IPS-18c (cell line): ENCODE results near the gene ZNF597.

ENCODE experiments used
- H3K4me3 ChIP-seq: 2 replicates; pipeline ENCODE4 v1.7.0; 2013; ENCODE audit warnings: low read depth, mild to moderate bottlenecking, low read length, moderate library complexity; ENCODE audit not compliant: insufficient read depth
- H3K9me3 ChIP-seq: one replicate; pipeline ENCODE4 v1.6.1; 2013; ENCODE audit warnings: mild to moderate bottlenecking, low read length, moderate library complexity; ENCODE audit not compliant: control insufficient read depth, insufficient read depth

The ZNF597 gene

GRCh38 chr16:3443108-3444031 lies at the start of gene ZNF597, which contains the start of gene NAA60:
ZNF597 (minus strand) TSS chr16:3443504; CDS start chr16:3443153, 351 bp downstream.
NAA60 (plus strand) TSS chr16:3443680; CDS start chr16:3476228, 32,548 bp downstream.
- Histone ChIP-seq H3K4me3 (peak within 1 kb of the TSS; percentile 69), H3K9me3 (no peaks in the 10 kb centered on the region)

DNA sequence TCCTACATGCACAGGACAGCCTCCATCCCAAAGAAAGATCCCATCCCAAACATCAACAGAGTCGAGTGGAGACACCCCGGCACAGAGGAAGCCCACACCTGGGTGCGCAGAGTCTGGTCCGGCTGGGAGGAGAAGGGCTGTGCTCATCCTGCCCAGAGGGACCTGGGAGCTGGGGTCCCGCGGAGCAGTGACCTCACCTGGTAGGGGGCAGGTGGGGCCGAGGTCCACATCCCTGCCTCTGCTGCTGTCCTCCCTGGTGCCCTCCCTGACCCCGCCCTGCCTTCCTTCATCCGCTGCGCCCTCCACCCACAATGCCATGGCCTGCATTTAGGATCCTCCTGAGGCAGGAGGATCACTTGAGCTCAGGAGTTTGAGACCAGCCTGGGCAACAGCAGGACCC lies 49.1 kb upstream of the ZNF597 start:
- H3K9me3 ChIP-seq: no peaks in the 10 kb centered on the region
- no peak overlapping the region for H3K4me3 ChIP-seq

DNA sequence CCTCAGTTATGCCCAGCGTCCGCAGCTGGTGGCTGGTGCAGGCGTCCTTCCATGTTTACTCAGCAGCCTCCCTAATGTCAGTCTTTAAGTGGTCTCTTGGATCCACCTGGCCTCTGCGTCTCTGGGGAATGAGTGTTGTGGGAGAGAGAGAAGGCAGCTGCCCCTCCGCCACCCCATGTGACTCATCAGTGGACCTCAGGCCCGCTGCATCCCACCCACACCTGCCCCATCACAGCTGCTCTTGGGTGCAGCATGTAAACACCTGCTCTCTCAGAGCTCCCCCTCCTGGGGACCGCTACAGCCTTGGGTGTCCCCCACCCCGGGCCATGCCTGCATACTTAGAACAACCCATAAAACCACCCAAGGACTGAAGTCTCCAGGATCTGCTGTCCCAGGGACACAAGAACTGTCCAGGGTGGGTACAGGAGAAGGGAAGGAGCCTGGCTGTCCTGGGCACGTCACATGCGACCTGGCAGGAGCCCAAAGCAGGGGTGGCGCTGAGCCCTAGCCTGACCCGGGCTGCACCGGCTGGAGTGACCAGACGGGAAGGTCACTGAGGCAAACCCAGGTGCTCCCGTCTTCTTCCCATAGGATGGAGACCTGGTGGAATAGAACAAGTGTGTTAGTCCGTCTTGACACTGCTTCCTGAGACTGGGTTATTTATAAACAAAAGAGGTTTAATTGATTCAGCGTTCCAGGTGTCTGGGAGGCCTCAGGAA lies 47.8 kb upstream of the ZNF597 start:
- Histone ChIP-seq H3K9me3 (no peaks in the 10 kb centered on the region), H3K4me3 (no peak overlapping the region)

DNA sequence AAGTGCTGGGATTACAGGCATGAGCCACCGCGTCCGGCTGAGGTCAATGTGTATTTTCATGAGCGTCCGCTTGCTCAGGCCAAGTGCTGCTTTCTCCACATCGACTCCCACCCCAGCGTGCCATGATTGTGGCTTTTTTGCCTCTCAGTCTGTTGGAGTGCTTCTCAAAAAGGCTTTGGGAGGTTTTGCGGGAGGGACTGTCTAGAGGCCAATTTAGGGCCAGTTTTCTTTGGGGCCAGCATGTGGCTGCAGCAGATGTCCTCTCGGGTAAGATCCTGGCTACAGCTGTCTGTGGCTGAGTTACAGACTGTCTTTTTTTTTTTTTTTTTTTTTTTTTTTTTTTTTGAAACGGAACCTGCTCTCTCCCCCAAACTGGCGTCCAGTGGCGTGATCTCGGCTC lies 45.5 kb upstream of the ZNF597 start:
- no peak overlapping the region for H3K4me3 ChIP-seq
- H3K9me3 ChIP-seq: no peaks in the 10 kb centered on the region

DNA sequence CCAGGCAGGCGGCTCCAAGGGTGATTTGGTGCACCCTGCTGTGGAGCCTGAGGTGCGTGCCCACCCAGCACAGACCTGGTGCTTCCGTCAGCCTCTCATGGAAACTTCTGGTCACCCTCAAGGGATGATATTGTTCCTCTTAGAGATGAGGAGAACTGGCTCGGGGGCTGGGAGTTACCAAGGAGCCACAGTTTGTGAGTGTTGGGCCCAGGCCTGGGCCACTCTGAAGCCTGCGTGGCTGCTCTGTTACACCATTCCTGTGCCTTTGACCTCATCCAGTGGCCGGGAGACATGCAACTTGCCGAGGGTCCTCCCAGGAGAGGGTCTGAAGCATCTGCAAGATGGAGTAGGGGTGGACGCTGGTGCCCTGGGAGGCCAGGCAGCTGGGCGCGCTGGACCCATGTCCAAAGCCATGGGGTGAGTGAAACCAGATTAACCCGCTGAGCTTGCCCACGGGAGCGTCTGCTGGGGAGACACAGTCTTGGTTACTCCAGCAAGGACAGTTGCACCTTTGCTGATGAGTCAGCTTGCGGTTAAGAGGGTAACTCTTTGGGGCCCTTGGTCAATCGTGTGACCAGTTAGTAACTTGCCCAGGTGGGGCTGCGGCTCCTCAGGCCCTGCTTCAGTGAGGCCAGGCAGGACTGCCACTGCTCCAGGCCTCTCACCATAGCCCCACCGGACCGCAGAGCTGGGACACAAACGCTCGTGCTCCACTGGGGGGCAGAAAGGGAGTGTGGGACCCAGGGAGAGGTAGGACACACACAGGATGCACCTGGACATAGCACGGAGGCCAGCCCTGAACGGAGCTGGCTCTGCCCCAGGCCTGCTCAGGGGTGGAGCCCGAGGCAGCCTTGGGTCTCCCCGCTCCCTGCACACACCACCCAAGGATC lies 44.5 kb upstream of the ZNF597 start:
- H3K4me3 ChIP-seq: no peak overlapping the region
- H3K9me3 ChIP-seq: peaks cover 2% of the 10 kb centered on the region

DNA sequence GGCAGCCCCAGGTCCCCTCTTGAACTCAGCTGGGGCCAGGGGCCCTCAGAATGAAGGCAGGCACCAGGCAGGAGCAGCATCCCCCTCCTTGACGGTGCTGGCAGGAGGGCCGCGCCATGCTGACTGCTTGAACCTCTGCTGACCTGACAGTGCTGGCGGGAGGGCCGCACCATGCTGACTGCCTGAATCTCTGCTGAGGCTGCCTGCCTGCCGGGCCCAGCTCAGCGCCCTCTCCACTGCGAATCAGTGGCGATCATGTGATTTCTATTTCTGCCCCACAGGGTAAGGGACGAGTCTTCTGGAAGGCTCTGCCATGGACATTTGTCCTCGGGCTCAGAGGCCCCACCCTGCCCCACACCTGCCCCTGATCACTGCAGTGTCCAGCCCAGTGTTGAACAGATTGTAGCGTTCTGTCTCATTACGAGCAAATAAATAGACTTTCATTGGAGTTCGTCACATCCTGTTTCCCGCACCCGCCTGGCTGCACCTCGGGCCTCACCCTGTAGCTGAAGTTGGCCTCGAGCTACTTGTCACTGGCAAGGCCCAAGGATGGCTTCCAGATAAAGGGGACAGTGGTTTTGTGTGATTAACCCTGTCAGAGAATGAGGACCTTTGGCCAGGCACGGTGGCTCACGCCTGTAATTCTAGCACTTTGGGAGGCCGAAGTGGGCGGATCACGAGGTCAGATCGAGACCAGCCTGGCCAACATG lies 43.4 kb upstream of the ZNF597 start:
- Histone ChIP-seq H3K9me3 (peaks cover 2% of the 10 kb centered on the region), H3K4me3 (no peak overlapping the region)

GRCh38 chr16:3485821-3486505 lies 42.7 kb upstream of the ZNF597 start:
- Histone ChIP-seq H3K9me3 (peaks cover 2% of the 10 kb centered on the region), H3K4me3 (no peak overlapping the region)

DNA sequence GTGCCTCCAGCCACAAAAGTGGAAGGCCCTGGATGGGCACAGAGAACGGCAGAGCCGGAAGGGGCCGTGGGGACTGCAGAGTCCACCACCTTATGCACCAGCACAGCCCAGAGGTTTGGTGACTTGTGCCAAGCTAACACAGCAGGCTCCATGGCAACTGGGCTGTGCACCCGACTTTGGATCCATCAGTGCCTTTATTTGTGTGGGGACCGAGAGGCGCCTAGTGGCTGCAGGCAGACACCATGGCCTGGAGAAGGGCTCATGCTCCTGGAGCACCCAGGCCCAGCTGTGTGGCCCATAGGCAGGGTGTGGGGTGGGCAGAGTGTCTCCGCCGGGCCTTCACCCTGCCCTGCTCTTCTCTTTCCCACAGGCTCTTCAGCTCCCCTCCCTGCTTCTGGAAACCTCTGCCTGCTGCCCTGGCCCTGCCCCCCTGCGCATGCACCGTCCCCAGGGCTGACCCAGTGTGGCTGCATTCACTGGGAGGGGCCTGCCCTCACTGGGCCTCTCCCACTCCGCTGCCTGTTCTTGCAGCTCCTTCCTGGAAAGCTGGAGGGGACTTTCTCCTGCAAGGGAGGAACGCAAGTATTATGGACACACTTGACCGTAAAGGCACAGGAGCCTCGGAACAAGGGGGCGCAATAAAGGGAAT lies 41.9 kb upstream of the ZNF597 start:
- Histone ChIP-seq H3K4me3 (no peak overlapping the region), H3K9me3 (peaks cover 2% of the 10 kb centered on the region)

DNA sequence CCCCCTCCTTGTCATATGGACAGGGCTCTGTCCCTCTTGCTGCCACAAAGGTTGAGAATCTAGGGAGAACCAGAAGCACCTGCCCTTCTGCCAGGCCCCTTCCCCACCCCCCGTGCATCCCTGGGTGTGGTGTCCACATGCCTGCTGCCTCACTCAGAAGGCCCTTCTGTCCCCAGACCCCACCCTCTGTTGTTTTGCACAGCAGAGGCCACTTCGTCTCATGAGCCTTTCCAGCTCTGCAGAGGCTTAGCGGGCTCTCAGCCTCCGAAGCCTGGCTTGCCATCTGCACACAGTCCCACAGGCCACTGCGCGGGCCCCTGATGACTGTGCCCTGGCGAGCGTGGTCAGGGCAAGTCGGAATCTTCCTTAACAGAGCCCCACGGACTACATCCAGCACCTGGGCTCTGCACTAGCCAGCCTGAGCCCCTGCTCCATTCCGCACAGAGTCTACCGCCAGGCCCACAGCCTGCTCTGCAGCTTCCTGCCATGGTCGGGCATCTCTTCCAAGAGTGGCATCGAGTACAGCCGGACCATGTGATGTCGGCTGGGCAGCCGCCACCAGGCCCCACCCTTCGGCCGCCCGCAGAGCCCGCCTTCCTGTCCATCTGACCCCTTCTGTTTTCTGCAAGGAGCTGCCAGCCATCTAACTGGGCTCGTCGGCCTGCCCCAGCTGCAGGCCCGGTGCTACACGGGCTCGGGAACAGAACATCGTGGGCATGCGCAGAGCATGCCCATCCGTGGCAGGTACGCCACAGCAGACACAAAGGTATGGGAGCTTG lies 41.2 kb upstream of the ZNF597 start:
- peaks cover 2% of the 10 kb centered on the region for H3K9me3 ChIP-seq
- H3K4me3 ChIP-seq: no peak overlapping the region

DNA sequence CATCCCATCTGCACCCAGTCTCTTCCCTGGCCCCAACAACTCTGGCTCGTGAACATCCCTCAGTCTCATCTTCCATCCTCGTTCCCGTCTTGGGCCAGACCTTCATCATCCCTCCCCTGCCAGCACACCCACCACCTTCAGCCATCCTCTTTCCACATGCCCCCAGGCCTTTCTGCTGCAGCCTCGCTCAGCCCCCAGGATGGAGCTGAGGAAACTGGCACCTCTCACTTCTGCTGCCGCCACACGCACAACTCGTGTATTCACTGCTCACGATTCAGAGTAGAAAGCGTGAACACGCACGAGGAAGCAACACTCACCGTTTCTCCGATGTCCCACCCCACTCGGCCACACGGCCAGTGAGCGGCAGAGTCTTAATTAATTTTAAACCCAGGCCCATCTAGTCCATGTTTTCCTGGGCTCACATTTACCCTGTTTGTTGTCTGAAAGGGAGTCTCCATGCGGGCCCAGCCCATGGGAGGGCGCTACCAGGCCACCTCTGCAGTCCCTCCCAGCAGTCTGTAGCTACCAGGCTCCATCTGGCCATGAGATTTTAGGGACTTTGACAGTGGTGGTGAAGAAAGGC lies 39.4 kb upstream of the ZNF597 start:
- H3K4me3 ChIP-seq: no peak overlapping the region
- peaks cover 2% of the 10 kb centered on the region for H3K9me3 ChIP-seq

- H3K4me3 ChIP-seq: no peak overlapping the region
- H3K9me3 ChIP-seq: peaks cover 2% of the 10 kb centered on the region
Measured at GRCh38 chr16:3481696-3482658, 38.7 kb upstream of the ZNF597 start.

GRCh38 chr16:3480901-3481695 lies 37.8 kb upstream of the ZNF597 start:
- H3K4me3 ChIP-seq: no peak overlapping the region
- peaks cover 2% of the 10 kb centered on the region for H3K9me3 ChIP-seq

DNA sequence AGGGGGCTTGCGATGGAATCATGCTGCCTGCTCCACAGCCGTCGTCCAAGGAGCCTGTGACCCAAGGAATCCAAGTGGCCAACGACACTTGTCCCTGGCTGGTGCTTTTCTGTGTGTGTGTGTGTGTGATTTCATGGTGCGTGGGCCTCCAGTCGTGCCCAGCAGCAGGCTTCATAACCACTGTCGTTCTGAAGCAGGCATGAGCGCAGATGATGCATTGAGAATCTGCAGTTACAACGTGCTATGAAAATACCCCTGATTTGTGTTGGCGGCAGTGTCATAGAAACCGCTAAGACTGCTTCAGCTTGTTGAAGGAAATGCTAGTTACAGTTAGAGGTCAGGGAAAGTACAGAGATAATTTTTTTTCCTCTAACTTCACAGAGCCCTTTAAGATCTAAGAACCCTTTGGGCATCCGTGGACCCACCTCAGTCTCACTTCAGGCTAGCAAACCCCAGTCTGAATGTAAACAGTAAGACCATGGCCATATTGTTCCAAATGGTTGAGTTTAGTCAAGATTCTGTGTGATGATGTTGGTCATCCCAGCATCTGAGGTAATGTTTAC lies 36.4 kb upstream of the ZNF597 start:
- Histone ChIP-seq H3K9me3 (peaks cover 2% of the 10 kb centered on the region), H3K4me3 (no peak overlapping the region)
